Sigmoid colon (tissue), 4 donors: ENCODE data around the gene VEGFA.
"Not testable (repeated sequence)": the region's sequence is repeated elsewhere in the genome, so short reads cannot be mapped to it uniquely, and the experiment has no call there.

Source experiments
- POLR2A ChIP-seq, 2 donors: fragments of 450-650 bp; IDR thresholded peaks; one replicate each; pipeline ENCODE4 v1.6.1; 2016; ENCODE audit warnings: antibody characterized with exemption in 2 of 2, mild to moderate bottlenecking in 2 of 2, moderate library complexity in 2 of 2
- POLR2AphosphoS5 ChIP-seq, 4 donors: sonication (generic); formaldehyde crosslinking; IDR thresholded peaks; one replicate each; pipeline ENCODE4 v1.6.1; 2017; ENCODE audit warnings: antibody characterized with exemption in 4 of 4
- TF ChIP-seq, protein P1 (sequence below), 4 experiments: fragments of 450-650 bp in 3 of 4; fragments of 200-600 bp in 1 of 4; IDR thresholded peaks; one replicate each; pipeline ENCODE4 v1.5.1; 2016 to 2019; ENCODE audit warnings: antibody characterized with exemption in 4 of 4, mild to moderate bottlenecking in 3 of 4, moderate library complexity in 2 of 4

DNA sequence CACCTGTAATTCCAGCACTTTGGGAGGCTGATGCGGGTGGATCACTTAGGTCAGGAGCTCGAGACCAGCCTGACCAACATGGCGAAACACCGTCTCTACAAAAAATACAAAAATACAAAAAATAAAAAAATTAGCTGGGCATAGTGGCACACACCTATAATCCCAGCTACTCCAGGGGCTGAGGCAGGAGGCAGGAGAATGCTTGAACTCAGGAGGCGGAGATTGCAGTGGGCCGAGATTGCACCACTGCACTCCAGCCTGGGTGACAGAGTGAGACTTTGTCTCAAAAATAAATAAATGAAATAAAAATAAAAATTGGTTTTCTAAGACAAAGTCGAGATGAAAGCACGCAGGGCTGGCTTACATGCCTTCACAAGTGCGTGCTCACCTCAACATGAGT lies 49.0 kb downstream of the VEGFA start:
- TF ChIP-seq, protein P1, sequence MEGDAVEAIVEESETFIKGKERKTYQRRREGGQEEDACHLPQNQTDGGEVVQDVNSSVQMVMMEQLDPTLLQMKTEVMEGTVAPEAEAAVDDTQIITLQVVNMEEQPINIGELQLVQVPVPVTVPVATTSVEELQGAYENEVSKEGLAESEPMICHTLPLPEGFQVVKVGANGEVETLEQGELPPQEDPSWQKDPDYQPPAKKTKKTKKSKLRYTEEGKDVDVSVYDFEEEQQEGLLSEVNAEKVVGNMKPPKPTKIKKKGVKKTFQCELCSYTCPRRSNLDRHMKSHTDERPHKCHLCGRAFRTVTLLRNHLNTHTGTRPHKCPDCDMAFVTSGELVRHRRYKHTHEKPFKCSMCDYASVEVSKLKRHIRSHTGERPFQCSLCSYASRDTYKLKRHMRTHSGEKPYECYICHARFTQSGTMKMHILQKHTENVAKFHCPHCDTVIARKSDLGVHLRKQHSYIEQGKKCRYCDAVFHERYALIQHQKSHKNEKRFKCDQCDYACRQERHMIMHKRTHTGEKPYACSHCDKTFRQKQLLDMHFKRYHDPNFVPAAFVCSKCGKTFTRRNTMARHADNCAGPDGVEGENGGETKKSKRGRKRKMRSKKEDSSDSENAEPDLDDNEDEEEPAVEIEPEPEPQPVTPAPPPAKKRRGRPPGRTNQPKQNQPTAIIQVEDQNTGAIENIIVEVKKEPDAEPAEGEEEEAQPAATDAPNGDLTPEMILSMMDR (IDR thresholded peaks at IDR 0.05): not testable (repeated sequence)
- not testable (repeated sequence) for TF ChIP-seq POLR2A, POLR2AphosphoS5 (IDR thresholded peaks at IDR 0.05)
